Measurements from ENCODE around the gene ST3GAL4. TPM values are rescaled to one million over a fixed set of nuclear protein-coding genes. Genes with fewer than 3 reads are reported as not detected.
A peak's percentile ranks its signal among the peaks of the same experiment; 100 is the strongest.

Gene ST3GAL4
- total and polyA plus RNA-seq, 9 of the 15 experiments (the other 6 are each of a cell fraction or from before 2014, with no cell fraction given): 0.27 to 22.9 (median 10.5) TPM

GRCh38 chr11:126418887-126419286 lies 63.4 kb downstream of the ST3GAL4 start (continued):
- no peak for TF ChIP-seq CREB3L1 (IDR thresholded peaks at IDR 0.05; ENCODE audit: borderline replicate concordance, low read depth)
- no peak for TF ChIP-seq ZNF124 (CRISPR knock-in tag; IDR thresholded peaks at IDR 0.05)

GRCh38 chr11:126419801-126420697 lies 64.6 kb downstream of the ST3GAL4 start:
- H3K27ac ChIP-seq (ENCODE audit: extremely low read depth, low read depth, low read length): no peak overlapping the region
- TF ChIP-seq NCOA1 (IDR thresholded peaks at IDR 0.05; ENCODE audit: low read depth): peak; percentile 78; the same call in 1 of the 2 replicates
- TF ChIP-seq ZNF311 (CRISPR knock-in tag; IDR thresholded peaks at IDR 0.05): peak; percentile 87
- 0 out of 2 replicates have a peak, but pooled peaks have one; percentile 34 for TF ChIP-seq TCFL5 (CRISPR knock-in tag; conservative IDR thresholded peaks at IDR 0.05)
- peak; percentile 23 for TF ChIP-seq NCOA4 (IDR thresholded peaks at IDR 0.05; ENCODE audit: partially characterized antibody)
- peak; percentile 87 for TF ChIP-seq CXXC5 (CRISPR knock-in tag; IDR thresholded peaks at IDR 0.05)
- peak; percentile 79 for TF ChIP-seq ETV1 (tag; conservative IDR thresholded peaks at IDR 0.05; ENCODE audit: low read depth)
- TF ChIP-seq SUPT5H (IDR thresholded peaks at IDR 0.05): no peak
- peak; percentile 79 for TF ChIP-seq RNF2 (IDR thresholded peaks at IDR 0.05)
- TF ChIP-seq ZNF197 (CRISPR knock-in tag; IDR thresholded peaks at IDR 0.05; ENCODE audit: low read depth): peak; percentile 90
- TF ChIP-seq THRA (IDR thresholded peaks at IDR 0.05): no peak
- TF ChIP-seq SMARCE1 (IDR thresholded peaks at IDR 0.05): peak; percentile 97
- peak; percentile 60; the same call in 1 of the 2 replicates for TF ChIP-seq MYBL2 (IDR thresholded peaks at IDR 0.05; ENCODE audit: low read depth)
- TF ChIP-seq MYBL2 (CRISPR knock-in tag; IDR thresholded peaks at IDR 0.05; ENCODE audit: borderline replicate concordance): no peak
- TF ChIP-seq MEF2A (IDR thresholded peaks at IDR 0.05; ENCODE audit: control insufficient read depth, low read depth, low read length): peak; percentile 43

More at GRCh38 chr11:126419801-126420697, 64.6 kb downstream of the ST3GAL4 start:
- ATAC-seq: peak; percentile 89
- no peak overlapping the region for H2AFZ ChIP-seq (ENCODE audit: low read depth, low read length)
- H3K9me1 ChIP-seq (ENCODE audit: control insufficient read depth, insufficient read depth, low read length): no peaks in the 10 kb centered on the region
- peak; percentile 86 for FAIRE-seq
- no peak overlapping the region for H3K4me3 ChIP-seq
- peaks cover 9 to 13% of the 10 kb centered on the region in 2 experiments; a peak in 4 of 5 replicates for H3K4me1 ChIP-seq (replicated peaks in 1 of 2; ENCODE audit: control insufficient read depth in 2 of 2, insufficient read depth in 2 of 2, low read length in 2 of 2)
- no peaks in the 10 kb centered on the region for H3K36me3 ChIP-seq (ENCODE audit: control insufficient read depth, insufficient read depth, low read length)
- peak; percentile 77 to 88 (median 82) for DNase-seq (ENCODE audit: extremely low read depth in 1 of 4, low spot score in 3 of 4)
- 7% methylated on average over 10 of the region's 11 CpGs for WGBS (ENCODE audit: insufficient coverage, low coverage, missing lambda C conversion rate)
- peaks cover 21 to 28% of the 10 kb centered on the region in 2 experiments for H3K27me3 ChIP-seq (ENCODE audit: control insufficient read depth in 2 of 2, insufficient read depth in 2 of 2, low read length in 2 of 2)
- no peaks in the 10 kb centered on the region for H3K9me3 ChIP-seq (replicated peaks; ENCODE audit: control insufficient read depth, insufficient read depth, low read depth, low read length)
- H3K9ac ChIP-seq (ENCODE audit: insufficient read depth in 1 of 2, low read depth in 2 of 2, low read length in 2 of 2): no peak overlapping the region
- intact Hi-C loops (cut with micrococcal nuclease) (loop anchor here (2.0 to 5.0 kb wide), 3 partner anchors 65 to 108 kb away; partner anchors contain the start of gene ST3GAL4), in situ Hi-C loops (cut with MboI) (loop anchor here (25.0 kb wide), 1 partner anchor 108 kb away; the partner anchor contains the start of gene DCPS)
- no TSS peak for BruUV-seq (replicated peaks)
- peaks cover 54% of the 10 kb centered on the region for H4K20me1 ChIP-seq (replicated peaks; ENCODE audit: control insufficient read depth, insufficient read depth, low read length)
- POLR2A ChIA-PET: interaction anchor here (1.1 to 1.8 kb wide), 4 partner anchors 8 to 101 kb away, joined by 3 to 6 read pairs (median 4); no protein-coding TSS in a partner anchor
- no peaks in the 10 kb centered on the region for H3K79me2 ChIP-seq (ENCODE audit: control insufficient read depth, insufficient read depth, low read length)
- no peak overlapping the region for H3K4me2 ChIP-seq (ENCODE audit: insufficient read depth, low read length)
- CTCF ChIA-PET (ENCODE audit: low intra/inter-chr PET ratio): no interaction called here

Measured in K562 (cell line).